ENCODE data around the gene NTM.

DNA sequence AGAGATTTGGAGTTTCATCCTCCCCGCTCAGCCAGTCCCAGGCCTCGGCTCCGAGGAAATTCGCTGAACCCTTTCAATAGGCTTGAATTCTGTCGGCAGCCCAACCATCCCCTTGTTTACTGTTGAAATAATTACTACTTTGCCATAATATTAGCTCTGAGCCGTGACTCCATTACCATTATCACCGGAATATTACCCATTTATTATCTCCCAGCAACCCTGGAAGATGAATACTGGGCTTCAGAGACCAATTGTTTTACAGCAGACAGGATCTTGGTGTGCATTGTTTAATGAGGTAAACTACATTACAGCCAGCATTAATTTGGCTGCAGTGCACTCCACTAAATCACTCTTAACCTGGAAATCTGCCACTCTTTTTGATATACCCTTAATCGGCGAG is 867.4 kb downstream of the NTM start:
- TF ChIP-seq, protein P1, sequence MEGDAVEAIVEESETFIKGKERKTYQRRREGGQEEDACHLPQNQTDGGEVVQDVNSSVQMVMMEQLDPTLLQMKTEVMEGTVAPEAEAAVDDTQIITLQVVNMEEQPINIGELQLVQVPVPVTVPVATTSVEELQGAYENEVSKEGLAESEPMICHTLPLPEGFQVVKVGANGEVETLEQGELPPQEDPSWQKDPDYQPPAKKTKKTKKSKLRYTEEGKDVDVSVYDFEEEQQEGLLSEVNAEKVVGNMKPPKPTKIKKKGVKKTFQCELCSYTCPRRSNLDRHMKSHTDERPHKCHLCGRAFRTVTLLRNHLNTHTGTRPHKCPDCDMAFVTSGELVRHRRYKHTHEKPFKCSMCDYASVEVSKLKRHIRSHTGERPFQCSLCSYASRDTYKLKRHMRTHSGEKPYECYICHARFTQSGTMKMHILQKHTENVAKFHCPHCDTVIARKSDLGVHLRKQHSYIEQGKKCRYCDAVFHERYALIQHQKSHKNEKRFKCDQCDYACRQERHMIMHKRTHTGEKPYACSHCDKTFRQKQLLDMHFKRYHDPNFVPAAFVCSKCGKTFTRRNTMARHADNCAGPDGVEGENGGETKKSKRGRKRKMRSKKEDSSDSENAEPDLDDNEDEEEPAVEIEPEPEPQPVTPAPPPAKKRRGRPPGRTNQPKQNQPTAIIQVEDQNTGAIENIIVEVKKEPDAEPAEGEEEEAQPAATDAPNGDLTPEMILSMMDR (conservative IDR thresholded peaks at IDR 0.05; ENCODE audit: low read length) = no peak
- no peak for TF ChIP-seq EZH2phosphoT487 (IDR thresholded peaks at IDR 0.05; ENCODE audit: borderline replicate concordance)

Measured in Loucy (cell line).